ENCODE data around the gene CDK6.

CDK6 gene

GRCh38 chr7:92731335-92732063 is 104.9 kb downstream of the CDK6 start:
- DNase-seq, result no peak

GRCh38 chr7:92730808-92731207 is 105.6 kb downstream of the CDK6 start:
- DNase-seq, result no peak

GRCh38 chr7:92729751-92730150 is 106.6 kb downstream of the CDK6 start:
- DNase-seq, result no peak

GRCh38 chr7:92729172-92729571 is 107.2 kb downstream of the CDK6 start:
- DNase-seq, result no peak

GRCh38 chr7:92727755-92728154 is 108.6 kb downstream of the CDK6 start:
- no peak for DNase-seq

- DNase-seq, result no peak
These were observed 111.0 kb downstream of the CDK6 start for GRCh38 chr7:92725161-92725925.

- DNase-seq, result no peak
These were observed 112.4 kb downstream of the CDK6 start for GRCh38 chr7:92723943-92724342.

- no peak for DNase-seq
These were observed 113.2 kb downstream of the CDK6 start for GRCh38 chr7:92723205-92723604.

- no peak for DNase-seq
These were observed 113.8 kb downstream of the CDK6 start for GRCh38 chr7:92722541-92722940.

GRCh38 chr7:92720604-92721350 is 115.6 kb downstream of the CDK6 start:
- peak in 1 of 2 experiments; percentile 29 for DNase-seq

GRCh38 chr7:92717993-92718716 is 118.2 kb downstream of the CDK6 start:
- peak; percentile 50 to 87 for DNase-seq

- no peak for DNase-seq
These were observed 118.8 kb downstream of the CDK6 start for GRCh38 chr7:92717623-92717992.

GRCh38 chr7:92716825-92717580 is 119.4 kb downstream of the CDK6 start:
- DNase-seq, result no peak

GRCh38 chr7:92715963-92716362 is 120.4 kb downstream of the CDK6 start:
- no peak for DNase-seq

- no peak for DNase-seq
These were observed 121.6 kb downstream of the CDK6 start for GRCh38 chr7:92714767-92715166.

GRCh38 chr7:92714280-92714679 is 122.1 kb downstream of the CDK6 start:
- no peak for DNase-seq

GRCh38 chr7:92709912-92710311 is 126.5 kb downstream of the CDK6 start:
- DNase-seq, result no peak

GRCh38 chr7:92709150-92709549 is 127.2 kb downstream of the CDK6 start:
- no peak for DNase-seq

GRCh38 chr7:92708111-92709042 is 128.0 kb downstream of the CDK6 start:
- no peak for DNase-seq

GRCh38 chr7:92707435-92707834 is 128.9 kb downstream of the CDK6 start:
- no peak for DNase-seq

GRCh38 chr7:92706563-92706962 is 129.8 kb downstream of the CDK6 start:
- DNase-seq, result no peak
